CD14-positive monocyte (primary cell): ENCODE data around the gene NOD2. TPM values are rescaled to one million over a fixed set of nuclear protein-coding genes. Genes with fewer than 3 reads are reported as not detected.

Experiments used
- DNase-seq, 3 donors: peaks; one replicate each; pipeline ENCODE4 v3.0.0-alpha.2; 2011 to 2022
- H2AFZ ChIP-seq: 2 replicates; pipeline ENCODE4 v1.6.0; 2012; ENCODE audit warnings: mild to moderate bottlenecking, low read depth, low read length, inconsistent platforms; ENCODE audit not compliant: insufficient read depth, poor library complexity, severe bottlenecking
- H3K27ac ChIP-seq, 2 donors: 1 replicate in 1 of 2; 2 replicates in 1 of 2; pipeline ENCODE4 v1.5.1; 2012 to 2013; ENCODE audit warnings: low read length in 2 of 2, control low read depth in 1 of 2, inconsistent platforms in 1 of 2, low read depth in 1 of 2, mild to moderate bottlenecking in 1 of 2
- H3K27me3 ChIP-seq, 2 donors: one replicate each; pipeline versions ENCODE4 v1.6.0 to v1.6.1; 2011 to 2013; ENCODE audit warnings: low read length in 2 of 2; ENCODE audit not compliant: control insufficient read depth in 2 of 2, insufficient read depth in 2 of 2
- H3K36me3 ChIP-seq, 2 donors: replicated peaks in 1 of 2; 1 replicate in 1 of 2; 2 replicates in 1 of 2; pipeline versions ENCODE4 v1.5.1 to v1.6.1; 2012 to 2013; ENCODE audit warnings: low read length in 2 of 2, control low read depth in 1 of 2, inconsistent platforms in 1 of 2, mild to moderate bottlenecking in 1 of 2; ENCODE audit not compliant: insufficient read depth in 2 of 2, control insufficient read depth in 1 of 2
- H3K4me1 ChIP-seq, 2 donors: 1 replicate in 1 of 2; 2 replicates in 1 of 2; pipeline versions ENCODE4 v1.5.1 to v1.6.1; 2012 to 2013; ENCODE audit warnings: low read length in 2 of 2, control low read depth in 1 of 2, inconsistent platforms in 1 of 2, mild to moderate bottlenecking in 1 of 2, moderate library complexity in 1 of 2; ENCODE audit not compliant: insufficient read depth in 2 of 2, control insufficient read depth in 1 of 2
- H3K4me2 ChIP-seq: replicated peaks from 2 replicates; pipeline ENCODE3; 2012; ENCODE audit warnings: low read length, moderate library complexity, mild to moderate bottlenecking; ENCODE audit not compliant: poor library complexity, severe bottlenecking; ENCODE audit errors: extremely low read depth
- H3K4me3 ChIP-seq, 3 experiments: fragments of 200-600 bp in 1 of 3; sonication (generic) in 1 of 3; replicated peaks in 1 of 3; 1 replicate in 2 of 3; 2 replicates in 1 of 3; pipeline ENCODE4 v1.5.1; 2011 to 2013; ENCODE audit warnings: low read length in 3 of 3, mild to moderate bottlenecking in 3 of 3, control low read depth in 2 of 3, low read depth in 2 of 3, inconsistent platforms in 1 of 3, moderate library complexity in 1 of 3
- H3K79me2 ChIP-seq: 2 replicates; pipeline ENCODE4 v1.6.0; 2012; ENCODE audit warnings: mild to moderate bottlenecking, control low read depth, inconsistent platforms, low read length, moderate library complexity; ENCODE audit not compliant: insufficient read depth
- H3K9ac ChIP-seq: 2 replicates; pipeline ENCODE4 v1.6.0; 2017; ENCODE audit warnings: low read length, mild to moderate bottlenecking; ENCODE audit not compliant: insufficient read depth, poor library complexity, severe bottlenecking
- H3K9me3 ChIP-seq, 2 donors: replicated peaks in 1 of 2; 1 replicate in 1 of 2; 2 replicates in 1 of 2; pipeline versions ENCODE4 v1.5.1 to v1.6.1; 2012 to 2013; ENCODE audit warnings: low read length in 2 of 2, control low read depth in 1 of 2; ENCODE audit not compliant: control insufficient read depth in 1 of 2, insufficient read depth in 1 of 2
- H4K20me1 ChIP-seq: 2 replicates; pipeline ENCODE4 v1.6.0; 2012; ENCODE audit warnings: mild to moderate bottlenecking, low read length, control low read depth, moderate library complexity; ENCODE audit not compliant: insufficient read depth
- H3K27ac Mint-ChIP-seq, 7 donors: one replicate each; pipeline ENCODE4 v1.8.0; 2020; ENCODE audit warnings: mild to moderate bottlenecking in 7 of 7, mixed read lengths in 7 of 7, moderate library complexity in 6 of 7, inconsistent platforms in 2 of 7
- H3K27me3 Mint-ChIP-seq, 3 donors: one replicate each; pipeline ENCODE4 v1.8.0; 2021 to 2022; ENCODE audit warnings: low read depth in 3 of 3, mild to moderate bottlenecking in 3 of 3, mixed read lengths in 3 of 3, moderate library complexity in 3 of 3, inconsistent platforms in 1 of 3
- H3K36me3 Mint-ChIP-seq, 2 donors: one replicate each; pipeline ENCODE4 v1.8.0; 2020; ENCODE audit warnings: mixed read lengths in 2 of 2, inconsistent platforms in 1 of 2, mild to moderate bottlenecking in 1 of 2
- H3K4me1 Mint-ChIP-seq: one replicate; pipeline ENCODE4 v1.8.0; 2020; ENCODE audit warnings: mild to moderate bottlenecking, mixed read lengths
- H3K4me3 Mint-ChIP-seq, 2 donors: one replicate each; pipeline ENCODE4 v1.8.0; 2020; ENCODE audit warnings: mild to moderate bottlenecking in 2 of 2, mixed read lengths in 2 of 2, moderate library complexity in 1 of 2
- H3K9me3 Mint-ChIP-seq, 7 donors: one replicate each; pipeline ENCODE4 v1.8.0; 2020 to 2022; ENCODE audit warnings: mixed read lengths in 7 of 7, mild to moderate bottlenecking in 6 of 7, moderate library complexity in 6 of 7, inconsistent platforms in 2 of 7
- WGBS: methylation state at CpG from one replicate; pipeline ENCODE4 v1.1.5; 2013; ENCODE audit warnings: missing lambda C conversion rate; ENCODE audit not compliant: insufficient coverage; 5-methylcytosine and 5-hydroxymethylcytosine counted together
- intact Hi-C, 2 donors: fragments of 100-400 bp; cut with micrococcal nuclease; formaldehyde crosslinking; loops; one replicate each; pipeline versions ENCODE4 v1.15.0 to v1.15.1; 2023
- polyA plus RNA-seq, 3 donors: library from polyadenylated mRNA; depleted of rRNA in 1 of 3; unstranded in 2 of 3; stranded (reverse) in 1 of 3; fragments of 300-500 nt in 2 of 3; fragments of >200 nt in 1 of 3; fragmentation: Illumina TruSeq in 2 of 3; gene quantifications; 1 replicate in 2 of 3; 2 replicates in 1 of 3; pipeline ENCODE4 v1.2.3, GENCODE V29; 2012 to 2021
- TF ChIP-seq, protein P1 (sequence below): fragments of 200-600 bp; IDR thresholded peaks from one replicate; pipeline ENCODE4 v1.8.0; 2022; ENCODE audit warnings: antibody characterized with exemption, mild to moderate bottlenecking

Gene NOD2
- polyA plus RNA-seq, 3 donors, result 18.5 to 83.3 (median 29.7) TPM

DNA sequence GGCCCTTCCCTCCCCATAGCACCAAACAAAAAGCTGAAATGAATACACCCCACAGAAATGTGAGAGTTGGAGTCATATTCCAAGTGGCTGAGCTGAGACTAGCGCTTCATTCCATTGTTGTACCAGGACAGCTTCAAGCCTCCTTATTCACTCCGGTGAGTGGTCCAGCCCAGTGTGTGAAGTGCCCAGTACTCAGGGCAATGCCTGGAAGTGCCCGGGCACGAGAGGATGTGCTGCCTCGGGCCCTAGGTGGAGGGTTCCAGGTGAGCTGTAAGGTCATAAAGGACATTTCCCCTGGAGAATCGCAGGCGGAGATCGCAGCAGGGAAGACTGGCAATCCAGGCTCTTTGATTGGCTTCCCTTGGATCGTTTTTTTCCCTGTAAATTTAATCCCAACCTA, 43.0 kb downstream of the NOD2 start:
- H4K20me1 ChIP-seq, result peaks cover 56% of the 10 kb centered on the region
- TF ChIP-seq, protein P1, sequence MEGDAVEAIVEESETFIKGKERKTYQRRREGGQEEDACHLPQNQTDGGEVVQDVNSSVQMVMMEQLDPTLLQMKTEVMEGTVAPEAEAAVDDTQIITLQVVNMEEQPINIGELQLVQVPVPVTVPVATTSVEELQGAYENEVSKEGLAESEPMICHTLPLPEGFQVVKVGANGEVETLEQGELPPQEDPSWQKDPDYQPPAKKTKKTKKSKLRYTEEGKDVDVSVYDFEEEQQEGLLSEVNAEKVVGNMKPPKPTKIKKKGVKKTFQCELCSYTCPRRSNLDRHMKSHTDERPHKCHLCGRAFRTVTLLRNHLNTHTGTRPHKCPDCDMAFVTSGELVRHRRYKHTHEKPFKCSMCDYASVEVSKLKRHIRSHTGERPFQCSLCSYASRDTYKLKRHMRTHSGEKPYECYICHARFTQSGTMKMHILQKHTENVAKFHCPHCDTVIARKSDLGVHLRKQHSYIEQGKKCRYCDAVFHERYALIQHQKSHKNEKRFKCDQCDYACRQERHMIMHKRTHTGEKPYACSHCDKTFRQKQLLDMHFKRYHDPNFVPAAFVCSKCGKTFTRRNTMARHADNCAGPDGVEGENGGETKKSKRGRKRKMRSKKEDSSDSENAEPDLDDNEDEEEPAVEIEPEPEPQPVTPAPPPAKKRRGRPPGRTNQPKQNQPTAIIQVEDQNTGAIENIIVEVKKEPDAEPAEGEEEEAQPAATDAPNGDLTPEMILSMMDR, result no peak
- no peak overlapping the region for H3K9ac ChIP-seq
- peaks cover 0 to 4% (median 0%) of the 10 kb centered on the region in 7 donors for H3K9me3 Mint-ChIP-seq
- peaks cover 38% of the 10 kb centered on the region for H3K4me1 Mint-ChIP-seq
- no peak overlapping the region for H3K4me2 ChIP-seq
- intact Hi-C loops, result loop anchor here (5.0 to 10.0 kb wide), 2 partner anchors 189 to 192 kb away; partner anchors contain the start of gene NKD1 (in 2 of the 2)
- peaks cover 0 to 2% (median 0%) of the 10 kb centered on the region in 3 donors for H3K27me3 Mint-ChIP-seq
- no peaks in the 10 kb centered on the region for H3K27me3 ChIP-seq
- no peaks in the 10 kb centered on the region for H3K79me2 ChIP-seq
- H3K4me3 ChIP-seq, result no peak overlapping the region
- WGBS, result 98% methylated on average over 9 of the region's 9 CpGs
- H3K9me3 ChIP-seq, result no peaks in the 10 kb centered on the region
- no peak for DNase-seq
- H2AFZ ChIP-seq, result no peak overlapping the region
- H3K36me3 Mint-ChIP-seq, result peaks cover 73 to 76% of the 10 kb centered on the region in 2 donors
- no peak overlapping the region for H3K4me3 Mint-ChIP-seq
- H3K27ac ChIP-seq, result no peak overlapping the region
- H3K36me3 ChIP-seq, result peaks cover 29 to 69% of the 10 kb centered on the region in 2 donors
- peak overlapping the region in 2 of 7 donors; percentile 4 to 53 for H3K27ac Mint-ChIP-seq
- H3K4me1 ChIP-seq, result peaks cover 10 to 21% of the 10 kb centered on the region in 2 donors

DNA sequence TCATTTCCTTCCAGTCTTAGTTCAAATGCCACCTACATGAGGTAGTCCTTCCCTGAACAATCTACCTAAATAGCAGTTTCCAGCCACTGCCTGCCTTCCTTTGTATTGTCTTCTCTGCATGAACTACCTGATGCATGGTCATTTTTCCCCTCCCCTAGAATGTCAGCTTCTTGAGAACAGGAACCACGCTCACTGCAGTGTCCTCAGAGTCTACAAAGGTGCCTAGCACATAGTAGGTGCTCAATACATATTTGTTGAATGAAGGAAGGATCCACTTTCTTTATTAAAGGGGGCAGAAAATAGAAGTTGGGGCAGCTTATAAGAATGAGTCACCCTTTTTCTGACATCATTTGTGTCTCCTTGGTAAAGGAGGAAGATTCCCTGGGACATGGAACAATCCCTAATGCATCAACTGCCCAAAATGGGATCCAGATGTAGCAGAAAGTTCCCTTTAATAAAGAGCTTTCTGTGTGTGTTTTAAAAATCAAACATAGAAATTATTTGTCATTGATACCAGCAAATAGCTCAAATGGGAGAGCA, 44.1 kb downstream of the NOD2 start:
- peaks cover 18 to 59% of the 10 kb centered on the region in 2 donors for H3K36me3 ChIP-seq
- Mint-ChIP-seq H3K27me3 (peaks cover 0 to 2% (median 0%) of the 10 kb centered on the region in 3 donors), H3K4me1 (peaks cover 40% of the 10 kb centered on the region), H3K4me3 (no peak overlapping the region), H3K36me3 (peaks cover 63 to 65% of the 10 kb centered on the region in 2 donors), H3K27ac (peak overlapping the region in 1 of 7 donors; percentile 72), H3K9me3 (peaks cover 0 to 2% (median 0%) of the 10 kb centered on the region in 7 donors)
- no CpG with 5 or more reads among the region's 1 CpG for WGBS
- intact Hi-C loops, result loop anchor here (5.0 to 10.0 kb wide), 2 partner anchors 190 to 193 kb away; partner anchors contain the start of gene NKD1 (in 2 of the 2)
- H3K9ac ChIP-seq, result no peak overlapping the region
- H3K4me2 ChIP-seq, result no peak overlapping the region
- H3K9me3 ChIP-seq, result no peaks in the 10 kb centered on the region
- no peak for DNase-seq
- peaks cover 11 to 21% of the 10 kb centered on the region in 2 donors for H3K4me1 ChIP-seq
- no peaks in the 10 kb centered on the region for H3K27me3 ChIP-seq
- peaks cover 46% of the 10 kb centered on the region for H4K20me1 ChIP-seq
- peaks cover 3% of the 10 kb centered on the region for H3K79me2 ChIP-seq
- TF ChIP-seq, protein P1, result no peak
- H3K27ac ChIP-seq, result no peak overlapping the region
- no peak overlapping the region for H2AFZ ChIP-seq
- H3K4me3 ChIP-seq, result no peak overlapping the region
